Epithelial cell of proximal tubule (primary cell): Measurements from ENCODE around the gene FBXL12. TPM values are rescaled to one million over a fixed set of nuclear protein-coding genes. Genes with fewer than 3 reads are reported as not detected.

Experiments used
- DNase-seq: peaks from one replicate; pipeline ENCODE4 v3.0.0-alpha.2; 2011; ENCODE audit warnings: low read depth
- H3K4me3 ChIP-seq: 2 replicates; pipeline ENCODE4 v1.5.1; 2011; ENCODE audit warnings: low read depth, mild to moderate bottlenecking, low read length
- CTCF ChIP-seq: conservative IDR thresholded peaks from 2 replicates; pipeline ENCODE4 v1.5.1; 2012; ENCODE audit warnings: low read depth, mild to moderate bottlenecking, low read length
- total RNA-seq: library from RNA; depleted of rRNA; stranded (reverse); fragments of >200 nt; gene quantifications from 2 replicates; pipeline ENCODE4 v1.2.3, GENCODE V29; 2015

Gene FBXL12
- 23.9 and 26.7 TPM in 2 replicates for total RNA-seq

GRCh38 chr19:9818734-9819595 is at the start of gene FBXL12:
Gene FBXL12, minus strand, starts transcription at chr19:9819079. Its CDS starts 266 bp downstream, at chr19:9818813.
- peak within 1 kb of the TSS; percentile 94 for H3K4me3 ChIP-seq
- DNase-seq, result peak; percentile 90
- TF ChIP-seq CTCF, result no peak

- no peak overlapping the region for H3K4me3 ChIP-seq
- TF ChIP-seq CTCF, result no peak
- DNase-seq, result no peak
Observed at GRCh38 chr19:9865732-9866501, 47.0 kb upstream of the FBXL12 start.

- H3K4me3 ChIP-seq, result no peak overlapping the region
- DNase-seq, result no peak
Observed at GRCh38 chr19:9863759-9864158, 44.9 kb upstream of the FBXL12 start.

GRCh38 chr19:9862938-9863337 is 44.1 kb upstream of the FBXL12 start:
- DNase-seq, result no peak
- no peak overlapping the region for H3K4me3 ChIP-seq
- TF ChIP-seq CTCF, result no peak

More at GRCh38 chr19:9863759-9864158, 44.9 kb upstream of the FBXL12 start:
- no peak for TF ChIP-seq CTCF

- TF ChIP-seq CTCF, result no peak
Observed at GRCh38 chr19:9861503-9861902, 42.6 kb upstream of the FBXL12 start.

GRCh38 chr19:9860407-9860806 is 41.5 kb upstream of the FBXL12 start:
- DNase-seq, result no peak
- no peak overlapping the region for H3K4me3 ChIP-seq
- TF ChIP-seq CTCF, result no peak

More at GRCh38 chr19:9861503-9861902, 42.6 kb upstream of the FBXL12 start:
- H3K4me3 ChIP-seq, result no peak overlapping the region
- DNase-seq, result no peak
